Mucosa of descending colon (tissue), 3 donors: ENCODE data around the gene SCN2A. TPM values are rescaled to one million over a fixed set of nuclear protein-coding genes. Genes with fewer than 3 reads are reported as not detected.
"Not testable (repeated sequence)": the region's sequence is repeated elsewhere in the genome, so short reads cannot be mapped to it uniquely, and the experiment has no call there.

Experiments
- ATAC-seq: fragments of 200-7000 bp; cut with Tn5 transposase; one replicate; pipeline ENCODE4 v1.9.1; 2020; ENCODE audit warnings: mild to moderate bottlenecking, moderate library complexity
- DNase-seq, 3 donors: peaks; one replicate each; pipeline ENCODE4 v3.0.0-alpha.2; 2020
- H3K36me3 ChIP-seq: fragments of 200-600 bp; one replicate; pipeline ENCODE4 v1.8.0; 2021; ENCODE audit warnings: low read depth, mild to moderate bottlenecking
- H3K4me1 ChIP-seq: fragments of 200-600 bp; one replicate; pipeline ENCODE4 v1.8.0; 2021; ENCODE audit warnings: low read depth, mild to moderate bottlenecking
- H3K4me3 ChIP-seq: fragments of 200-600 bp; one replicate; pipeline ENCODE4 v1.8.0; 2021; ENCODE audit warnings: mild to moderate bottlenecking
- H3K9me3 ChIP-seq: fragments of 200-600 bp; one replicate; pipeline ENCODE4 v1.8.0; 2021; ENCODE audit warnings: mild to moderate bottlenecking
- intact Hi-C, 2 donors: fragments of 100-400 bp; cut with DNase I in 1 of 2; cut with micrococcal nuclease in 1 of 2; formaldehyde crosslinking; loops; one replicate each; pipeline versions ENCODE4 v1.11.0 to v1.11.1; 2022; cut with DNase I, micrococcal nuclease
- total RNA-seq, 3 donors: library from RNA; stranded (reverse); fragmentation: NEBNext Ultra II Directional in 2 of 3; extraction: Animal tissue kit (Norgen Biotek cat#: 25700) in 2 of 3; gene quantifications; one replicate each; pipeline versions ENCODE4 v1.2.1 to v1.2.4, GENCODE V29; 2021 to 2023
- TF ChIP-seq, protein P1 (sequence below): fragments of 200-600 bp; IDR thresholded peaks from one replicate; pipeline ENCODE4 v1.8.0; 2022; ENCODE audit warnings: antibody characterized with exemption, mild to moderate bottlenecking
- donor health status: DM: no; HTN: no; CAD: no; lungs with moderate emphysema.
- donor health status: DM: no; HTN: no; CAD: no.
- donor health status: DM: no; HTN: yes; CAD: no.

SCN2A gene
- total RNA-seq, 3 donors from 2014 or later = 0.23 to 1.3 TPM; not detected in 1

DNA sequence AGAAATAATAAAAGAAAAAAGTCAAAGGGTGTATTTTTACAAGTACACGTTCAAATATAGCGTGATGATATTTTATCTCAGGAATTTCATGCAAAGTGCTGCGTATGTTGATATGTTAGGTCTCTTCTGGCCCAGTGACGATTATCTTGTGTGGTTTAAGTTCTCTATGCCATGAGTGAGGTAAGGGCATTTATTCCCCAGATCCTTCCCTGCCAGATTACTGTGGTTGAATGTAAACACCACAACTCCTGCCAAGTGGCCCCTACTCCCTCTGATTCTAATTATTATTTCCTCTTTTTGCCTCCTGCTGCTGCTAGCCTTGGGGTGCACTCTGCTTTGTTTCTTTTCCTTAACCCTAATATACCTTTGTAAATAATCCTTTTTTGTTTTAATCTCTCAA lies 12.2 kb downstream of the SCN2A start:
- DNase-seq = no peak
- intact Hi-C loops = no loop called here
- no peak for ATAC-seq
- H3K4me3 ChIP-seq = no peak overlapping the region
- H3K4me1 ChIP-seq = no peaks in the 10 kb centered on the region
- H3K9me3 ChIP-seq = no peaks in the 10 kb centered on the region
- H3K36me3 ChIP-seq = no peaks in the 10 kb centered on the region
- TF ChIP-seq, protein P1, sequence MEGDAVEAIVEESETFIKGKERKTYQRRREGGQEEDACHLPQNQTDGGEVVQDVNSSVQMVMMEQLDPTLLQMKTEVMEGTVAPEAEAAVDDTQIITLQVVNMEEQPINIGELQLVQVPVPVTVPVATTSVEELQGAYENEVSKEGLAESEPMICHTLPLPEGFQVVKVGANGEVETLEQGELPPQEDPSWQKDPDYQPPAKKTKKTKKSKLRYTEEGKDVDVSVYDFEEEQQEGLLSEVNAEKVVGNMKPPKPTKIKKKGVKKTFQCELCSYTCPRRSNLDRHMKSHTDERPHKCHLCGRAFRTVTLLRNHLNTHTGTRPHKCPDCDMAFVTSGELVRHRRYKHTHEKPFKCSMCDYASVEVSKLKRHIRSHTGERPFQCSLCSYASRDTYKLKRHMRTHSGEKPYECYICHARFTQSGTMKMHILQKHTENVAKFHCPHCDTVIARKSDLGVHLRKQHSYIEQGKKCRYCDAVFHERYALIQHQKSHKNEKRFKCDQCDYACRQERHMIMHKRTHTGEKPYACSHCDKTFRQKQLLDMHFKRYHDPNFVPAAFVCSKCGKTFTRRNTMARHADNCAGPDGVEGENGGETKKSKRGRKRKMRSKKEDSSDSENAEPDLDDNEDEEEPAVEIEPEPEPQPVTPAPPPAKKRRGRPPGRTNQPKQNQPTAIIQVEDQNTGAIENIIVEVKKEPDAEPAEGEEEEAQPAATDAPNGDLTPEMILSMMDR = no peak

DNA sequence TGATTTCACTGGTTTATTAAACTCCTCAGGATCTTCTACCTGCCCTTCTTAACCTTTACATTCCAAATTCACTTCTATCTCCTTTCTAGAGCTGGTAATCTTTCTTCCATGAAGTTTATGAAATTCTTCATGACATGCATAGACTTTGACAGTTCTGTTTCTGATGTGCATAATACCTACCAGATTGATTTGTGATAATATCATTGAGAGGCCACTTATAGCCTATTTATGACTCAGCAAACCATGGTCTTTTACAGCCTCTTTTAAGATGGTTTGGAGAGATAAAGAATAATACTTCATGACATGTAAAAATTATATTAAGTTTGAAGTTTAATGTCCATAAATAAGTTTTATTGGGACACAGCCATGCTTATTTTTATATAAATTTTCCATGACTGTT lies 14.0 kb downstream of the SCN2A start:
- intact Hi-C loops = no loop called here
- TF ChIP-seq, protein P1 = no peak

DNA sequence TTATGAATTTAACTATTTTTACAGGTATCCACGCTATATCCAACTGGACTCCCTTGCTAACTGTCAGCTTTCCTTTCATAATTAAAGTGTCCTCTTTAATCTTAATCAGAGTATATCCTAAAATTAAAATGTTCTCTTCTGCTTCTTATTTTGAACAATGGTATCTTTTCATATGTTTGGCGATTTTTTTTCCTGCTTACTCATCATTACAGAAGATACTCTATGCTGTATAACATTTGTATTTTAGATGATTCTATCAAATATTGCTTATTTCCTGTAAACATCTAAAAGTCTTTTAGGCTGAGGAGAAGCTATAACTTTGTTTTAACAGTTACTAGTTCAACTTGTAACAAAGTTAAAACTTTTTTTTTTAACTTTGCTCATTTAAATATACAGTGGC lies 17.4 kb downstream of the SCN2A start:
- ATAC-seq (no peak), DNase-seq (no peak)
- TF ChIP-seq, protein P1 = no peak
- Histone ChIP-seq H3K4me3 (no peak overlapping the region), H3K36me3 (no peaks in the 10 kb centered on the region), H3K4me1 (no peaks in the 10 kb centered on the region), H3K9me3 (no peaks in the 10 kb centered on the region)
- intact Hi-C loops = no loop called here

More for the DNA sequence above, 14.0 kb downstream of the SCN2A start:
- H3K4me3 ChIP-seq = no peak overlapping the region
- DNase-seq (no peak), ATAC-seq (no peak)
- no peaks in the 10 kb centered on the region for H3K36me3 ChIP-seq
- no peaks in the 10 kb centered on the region for H3K4me1 ChIP-seq
- no peaks in the 10 kb centered on the region for H3K9me3 ChIP-seq

DNA sequence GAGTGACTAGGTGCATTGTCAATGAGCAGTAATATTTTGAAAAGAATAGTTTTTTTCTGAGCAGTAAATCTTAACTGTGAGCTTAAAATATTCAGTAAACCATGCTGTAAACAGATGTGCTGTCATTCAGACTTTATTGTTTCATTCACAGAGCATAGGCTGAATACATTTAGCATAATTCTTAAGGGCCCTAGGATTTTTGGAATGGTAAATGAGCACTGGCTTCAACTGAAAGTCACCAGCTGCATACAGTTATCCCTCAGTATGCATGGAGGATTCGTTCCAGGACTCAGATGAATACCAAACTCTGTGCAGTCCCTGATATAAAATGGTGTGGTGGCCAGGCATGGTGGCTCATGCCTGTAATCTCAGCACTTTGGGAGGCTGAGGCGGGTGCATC lies 21.1 kb downstream of the SCN2A start:
- H3K4me1 ChIP-seq, DNase-seq, ATAC-seq, H3K36me3 ChIP-seq, H3K9me3 ChIP-seq, intact Hi-C loops, H3K4me3 ChIP-seq: not testable (repeated sequence)

DNA sequence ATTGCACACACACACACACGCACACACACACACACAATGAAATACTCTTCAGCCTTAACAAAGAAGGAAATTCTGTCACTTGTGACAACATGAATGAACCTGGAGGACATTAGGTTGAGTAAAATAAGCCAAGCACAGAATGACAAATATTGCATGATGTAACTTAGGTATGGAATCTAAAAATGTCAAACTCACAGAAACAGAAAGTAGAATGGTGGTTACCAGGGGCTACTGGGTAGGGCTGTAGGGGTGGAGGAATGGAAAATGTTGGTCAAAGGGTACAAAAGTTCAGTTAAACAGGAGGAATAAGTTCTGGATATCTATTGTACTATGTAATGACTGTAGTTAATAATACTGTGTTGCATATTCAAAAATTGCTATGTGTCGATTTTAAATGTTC lies 29.5 kb downstream of the SCN2A start:
- intact Hi-C loops = no loop called here
- no peaks in the 10 kb centered on the region for H3K4me1 ChIP-seq
- no peak for ATAC-seq
- TF ChIP-seq, protein P1 = no peak
- H3K4me3 ChIP-seq = no peak overlapping the region
- H3K36me3 ChIP-seq = no peaks in the 10 kb centered on the region
- DNase-seq = no peak
- no peaks in the 10 kb centered on the region for H3K9me3 ChIP-seq

DNA sequence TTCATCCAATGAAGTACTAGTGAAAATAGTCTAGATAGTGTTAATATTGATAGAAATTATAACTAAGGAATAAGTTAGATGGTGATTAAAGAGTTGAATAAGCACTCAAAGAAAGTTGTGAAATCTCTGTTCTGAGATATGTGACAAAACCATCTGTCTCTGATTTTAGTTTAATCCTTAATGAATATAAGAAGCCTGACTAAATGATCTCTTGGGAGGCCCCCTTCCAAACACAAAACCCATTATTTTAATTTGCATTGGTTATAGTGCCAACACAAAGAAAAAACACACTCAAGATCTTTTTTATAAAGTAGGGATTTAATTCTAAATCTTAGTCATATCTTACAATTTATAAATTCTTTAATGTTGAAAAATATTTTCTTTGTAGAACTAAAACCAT lies 34.0 kb downstream of the SCN2A start:
- DNase-seq (no peak), ATAC-seq (no peak)
- Histone ChIP-seq H3K4me1 (no peaks in the 10 kb centered on the region), H3K4me3 (no peak overlapping the region), H3K9me3 (no peaks in the 10 kb centered on the region), H3K36me3 (no peaks in the 10 kb centered on the region)
- TF ChIP-seq, protein P1 = no peak
- intact Hi-C loops = no loop called here
